Mesangial cell (primary cell): ENCODE results near the gene SMPX. TPM values are rescaled to one million over a fixed set of nuclear protein-coding genes. Genes with fewer than 3 reads are reported as not detected.

Experiments
- total RNA-seq: library from RNA; depleted of rRNA; stranded (reverse); fragments of >200 nt; gene quantifications from 2 replicates; pipeline ENCODE4 v1.2.3, GENCODE V29; 2015

The SMPX gene
- total RNA-seq = not detected in 2 replicates

DNA sequence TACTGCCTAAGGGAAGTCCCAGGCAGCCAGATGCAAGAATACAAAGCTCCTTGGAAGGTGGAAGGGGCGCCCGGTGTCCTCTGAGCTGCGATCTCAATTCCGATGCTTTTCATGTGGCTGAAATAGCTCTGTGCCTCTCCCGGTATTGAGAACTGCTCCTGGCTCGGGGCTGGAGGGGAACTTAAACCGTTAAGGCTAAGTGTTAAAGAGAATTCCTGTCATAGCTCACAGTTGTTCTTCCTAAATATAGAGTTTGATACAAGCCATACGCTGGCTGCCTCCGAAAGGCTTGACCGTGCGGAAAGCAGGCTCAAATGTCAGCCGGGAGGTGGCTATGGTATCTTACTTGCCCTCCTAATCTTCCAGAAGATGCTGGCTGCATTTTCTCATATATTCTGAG lies at the start of gene SMPX:
SMPX (minus strand) TSS at position 157 of the 400 bp plus-strand sequence. CDS start 3,826 bp downstream, outside the sequence.

GRCh38 chrX:21658152-21658737 lies 99.7 kb downstream of the SMPX start, which contains the start of gene KLHL34:
TSS of gene KLHL34 (minus strand) at chrX:21658330. CDS start at chrX:21657788, 542 bp downstream.

Other genes with a start within 250 kb of the SMPX start
- gene KLHL34, start 99.8 kb downstream of the SMPX start, total RNA-seq = under 0.01 TPM in 1 of 2 replicates, not detected in the other
- 8.3 and 10.4 TPM in 2 replicates for gene MBTPS2, start 81.5 kb upstream of the SMPX start, total RNA-seq
- 1.4 and 1.8 TPM in 2 replicates for gene YY2, start 97.9 kb upstream of the SMPX start, total RNA-seq
- 124 and 170 TPM in 2 replicates for gene SMS, start 182.6 kb upstream of the SMPX start, total RNA-seq